Right lobe of liver (tissue), 4 donors: Measurements from ENCODE around the gene TMEM239.

Source experiments
- POLR2A ChIP-seq: fragments of 450-650 bp; IDR thresholded peaks from one replicate; pipeline ENCODE4 v1.6.1; 2017; ENCODE audit warnings: antibody characterized with exemption, mild to moderate bottlenecking
- TF ChIP-seq, protein P1 (sequence below), 4 donors: fragments of 200-600 bp in 3 of 4; fragments of 450-650 bp in 1 of 4; IDR thresholded peaks; one replicate each; pipeline versions ENCODE4 v1.5.1 to v1.8.0; 2016 to 2022; ENCODE audit warnings: antibody characterized with exemption in 4 of 4, mild to moderate bottlenecking in 2 of 4
- donor health status: DM: no; HTN: no; CAD: no.
- donor health status: DM: no; HTN: no; CAD: no.
- donor health status: DM: no; HTN: yes; CAD: no.

- TF ChIP-seq, protein P1, sequence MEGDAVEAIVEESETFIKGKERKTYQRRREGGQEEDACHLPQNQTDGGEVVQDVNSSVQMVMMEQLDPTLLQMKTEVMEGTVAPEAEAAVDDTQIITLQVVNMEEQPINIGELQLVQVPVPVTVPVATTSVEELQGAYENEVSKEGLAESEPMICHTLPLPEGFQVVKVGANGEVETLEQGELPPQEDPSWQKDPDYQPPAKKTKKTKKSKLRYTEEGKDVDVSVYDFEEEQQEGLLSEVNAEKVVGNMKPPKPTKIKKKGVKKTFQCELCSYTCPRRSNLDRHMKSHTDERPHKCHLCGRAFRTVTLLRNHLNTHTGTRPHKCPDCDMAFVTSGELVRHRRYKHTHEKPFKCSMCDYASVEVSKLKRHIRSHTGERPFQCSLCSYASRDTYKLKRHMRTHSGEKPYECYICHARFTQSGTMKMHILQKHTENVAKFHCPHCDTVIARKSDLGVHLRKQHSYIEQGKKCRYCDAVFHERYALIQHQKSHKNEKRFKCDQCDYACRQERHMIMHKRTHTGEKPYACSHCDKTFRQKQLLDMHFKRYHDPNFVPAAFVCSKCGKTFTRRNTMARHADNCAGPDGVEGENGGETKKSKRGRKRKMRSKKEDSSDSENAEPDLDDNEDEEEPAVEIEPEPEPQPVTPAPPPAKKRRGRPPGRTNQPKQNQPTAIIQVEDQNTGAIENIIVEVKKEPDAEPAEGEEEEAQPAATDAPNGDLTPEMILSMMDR (IDR thresholded peaks at IDR 0.05) = no peak
- no peak for TF ChIP-seq POLR2A
These were observed 18.8 kb upstream of the TMEM239 start for GRCh38 chr20:2797136-2797983.
